ENCODE measurements around the gene GADD45GIP1.
"Not testable (repeated sequence)": the region's sequence is repeated elsewhere in the genome, so short reads cannot be mapped to it uniquely, and the experiment has no call there.

The GADD45GIP1 gene

GRCh38 chr19:12932392-12933286 lies 24.4 kb downstream of the GADD45GIP1 start:
- TF ChIP-seq, protein P1, sequence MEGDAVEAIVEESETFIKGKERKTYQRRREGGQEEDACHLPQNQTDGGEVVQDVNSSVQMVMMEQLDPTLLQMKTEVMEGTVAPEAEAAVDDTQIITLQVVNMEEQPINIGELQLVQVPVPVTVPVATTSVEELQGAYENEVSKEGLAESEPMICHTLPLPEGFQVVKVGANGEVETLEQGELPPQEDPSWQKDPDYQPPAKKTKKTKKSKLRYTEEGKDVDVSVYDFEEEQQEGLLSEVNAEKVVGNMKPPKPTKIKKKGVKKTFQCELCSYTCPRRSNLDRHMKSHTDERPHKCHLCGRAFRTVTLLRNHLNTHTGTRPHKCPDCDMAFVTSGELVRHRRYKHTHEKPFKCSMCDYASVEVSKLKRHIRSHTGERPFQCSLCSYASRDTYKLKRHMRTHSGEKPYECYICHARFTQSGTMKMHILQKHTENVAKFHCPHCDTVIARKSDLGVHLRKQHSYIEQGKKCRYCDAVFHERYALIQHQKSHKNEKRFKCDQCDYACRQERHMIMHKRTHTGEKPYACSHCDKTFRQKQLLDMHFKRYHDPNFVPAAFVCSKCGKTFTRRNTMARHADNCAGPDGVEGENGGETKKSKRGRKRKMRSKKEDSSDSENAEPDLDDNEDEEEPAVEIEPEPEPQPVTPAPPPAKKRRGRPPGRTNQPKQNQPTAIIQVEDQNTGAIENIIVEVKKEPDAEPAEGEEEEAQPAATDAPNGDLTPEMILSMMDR (conservative IDR thresholded peaks at IDR 0.05; ENCODE audit: low read depth, low read length): no peak
- no peak for DNase-seq (ENCODE audit: low read depth)
- peak overlapping the region; percentile 100 for H3K4me3 ChIP-seq (ENCODE audit: low read depth, low read length)

GRCh38 chr19:12930002-12930645 lies 26.9 kb downstream of the GADD45GIP1 start:
- H3K4me3 ChIP-seq (ENCODE audit: low read depth, low read length): no peak overlapping the region
- no peak for DNase-seq (ENCODE audit: low read depth)
- TF ChIP-seq, protein P1 (conservative IDR thresholded peaks at IDR 0.05; ENCODE audit: low read depth, low read length): no peak

DNA sequence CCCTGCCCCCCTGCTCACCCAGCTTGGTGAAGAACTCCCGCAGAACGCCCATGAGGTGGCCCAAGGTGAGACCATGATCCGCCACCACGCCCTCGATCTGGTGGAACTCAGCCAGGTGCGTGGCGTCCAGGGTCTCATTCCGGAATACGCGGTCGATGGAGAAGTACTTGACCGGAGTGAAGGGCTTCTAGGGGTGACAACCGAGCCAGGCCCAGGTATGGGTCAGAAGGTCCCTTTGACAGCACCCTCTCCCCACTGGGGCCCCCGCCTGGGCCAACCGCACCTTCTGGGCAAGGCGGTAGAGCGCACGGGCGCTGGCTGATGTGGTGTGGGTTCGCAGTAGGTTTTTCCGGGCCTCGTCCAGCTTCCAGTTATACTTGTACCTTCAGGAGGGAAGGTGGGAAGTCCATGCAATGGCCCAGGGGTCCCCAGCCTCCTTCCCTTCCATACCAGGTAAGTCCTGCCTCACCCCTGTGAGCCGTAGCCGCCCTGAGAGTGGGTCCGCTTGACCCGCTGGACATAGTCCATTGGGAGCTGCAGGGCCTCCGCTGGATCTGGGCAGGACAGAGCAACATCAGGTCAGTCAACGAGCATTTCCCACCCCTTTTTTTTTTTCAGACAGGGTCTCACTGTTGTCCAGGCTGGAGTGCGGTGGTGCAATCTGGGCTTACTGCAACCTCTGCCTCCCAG lies 32.3 kb downstream of the GADD45GIP1 start:
- TF ChIP-seq, protein P1 (conservative IDR thresholded peaks at IDR 0.05; ENCODE audit: low read depth, low read length): no peak
- H3K4me3 ChIP-seq (ENCODE audit: low read depth, low read length): no peak overlapping the region
- DNase-seq (ENCODE audit: low read depth): no peak

DNA sequence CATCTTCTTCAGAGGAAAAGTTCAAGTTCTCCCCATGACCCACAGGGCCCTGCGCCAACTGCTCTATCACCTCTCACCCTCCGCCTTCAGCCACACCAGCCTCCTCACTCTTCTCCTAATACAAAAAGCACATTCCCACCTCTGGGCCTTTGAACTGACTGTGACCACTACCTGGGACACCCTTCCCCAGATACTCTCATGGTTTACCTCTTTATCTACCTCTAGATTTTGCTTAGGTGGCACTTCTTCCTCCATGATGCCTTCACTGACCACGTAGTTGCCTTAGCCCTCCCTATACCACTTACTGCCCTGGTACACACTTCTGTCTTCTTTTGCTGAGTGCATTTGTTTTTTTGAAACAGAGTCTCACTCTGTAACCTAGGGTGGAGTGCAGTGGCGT lies 34.1 kb downstream of the GADD45GIP1 start:
- DNase-seq (ENCODE audit: low read depth): no peak
- H3K4me3 ChIP-seq (ENCODE audit: low read depth, low read length): no peak overlapping the region
- TF ChIP-seq, protein P1 (conservative IDR thresholded peaks at IDR 0.05; ENCODE audit: low read depth, low read length): no peak

DNA sequence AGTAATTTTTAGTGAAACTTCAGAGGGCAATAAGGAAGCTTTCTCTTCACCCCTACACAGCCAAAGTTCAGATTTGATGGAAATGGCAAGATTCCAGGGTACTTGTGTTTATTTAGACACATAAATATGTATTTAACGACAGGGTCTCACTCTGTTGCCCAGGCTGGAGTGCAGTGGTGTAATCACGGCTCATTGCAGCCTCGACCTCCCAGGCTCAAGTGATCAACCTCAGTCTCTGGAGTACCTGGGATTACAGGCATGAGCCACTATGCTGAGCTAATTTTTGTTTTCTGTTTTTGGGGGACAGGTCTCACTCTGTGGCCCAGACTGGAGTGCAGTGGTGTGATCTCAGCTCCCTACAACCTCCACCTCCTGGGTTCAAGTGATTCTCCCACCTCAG lies 36.0 kb downstream of the GADD45GIP1 start:
- H3K4me3 ChIP-seq (ENCODE audit: low read depth, low read length): no peak overlapping the region
- TF ChIP-seq, protein P1 (conservative IDR thresholded peaks at IDR 0.05; ENCODE audit: low read depth, low read length): no peak
- no peak for DNase-seq (ENCODE audit: low read depth)

- no peak for DNase-seq (ENCODE audit: low read depth)
- TF ChIP-seq, protein P1 (conservative IDR thresholded peaks at IDR 0.05; ENCODE audit: low read depth, low read length): no peak
- H3K4me3 ChIP-seq (ENCODE audit: low read depth, low read length): no peak overlapping the region
Observed at GRCh38 chr19:12918253-12918652, 38.8 kb downstream of the GADD45GIP1 start.

DNA sequence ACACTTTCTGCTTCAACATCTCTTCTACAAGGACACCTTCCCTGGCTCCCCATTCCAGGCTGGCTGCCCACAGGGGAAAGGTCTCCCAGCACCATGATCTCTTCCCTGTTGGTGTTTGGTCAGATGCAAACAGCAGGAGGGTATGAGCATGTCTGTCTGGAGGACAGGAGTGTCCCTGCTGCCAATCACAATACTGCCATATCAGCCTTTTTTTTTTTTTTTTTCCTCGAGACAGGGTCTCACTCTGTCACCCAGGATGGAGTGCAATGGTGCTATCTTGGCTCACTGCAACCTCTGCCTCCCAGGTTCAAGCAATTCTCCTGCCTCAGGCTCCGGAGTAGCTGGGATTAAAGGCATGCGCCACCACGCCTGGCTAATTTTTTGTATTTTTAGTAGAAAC lies 41.2 kb downstream of the GADD45GIP1 start:
- not testable (repeated sequence) for DNase-seq (ENCODE audit: low read depth); H3K4me3 ChIP-seq (ENCODE audit: low read depth, low read length)

Data from choroid plexus epithelial cell (primary cell).